Activated gamma-delta T cell (primary cell): ENCODE data around the gene MLLT3.

Experiments
- DNase-seq: peaks from one replicate; lab custom pipeline; 2025; lab: John Stamatoyannopoulos, UW

MLLT3 gene

DNA sequence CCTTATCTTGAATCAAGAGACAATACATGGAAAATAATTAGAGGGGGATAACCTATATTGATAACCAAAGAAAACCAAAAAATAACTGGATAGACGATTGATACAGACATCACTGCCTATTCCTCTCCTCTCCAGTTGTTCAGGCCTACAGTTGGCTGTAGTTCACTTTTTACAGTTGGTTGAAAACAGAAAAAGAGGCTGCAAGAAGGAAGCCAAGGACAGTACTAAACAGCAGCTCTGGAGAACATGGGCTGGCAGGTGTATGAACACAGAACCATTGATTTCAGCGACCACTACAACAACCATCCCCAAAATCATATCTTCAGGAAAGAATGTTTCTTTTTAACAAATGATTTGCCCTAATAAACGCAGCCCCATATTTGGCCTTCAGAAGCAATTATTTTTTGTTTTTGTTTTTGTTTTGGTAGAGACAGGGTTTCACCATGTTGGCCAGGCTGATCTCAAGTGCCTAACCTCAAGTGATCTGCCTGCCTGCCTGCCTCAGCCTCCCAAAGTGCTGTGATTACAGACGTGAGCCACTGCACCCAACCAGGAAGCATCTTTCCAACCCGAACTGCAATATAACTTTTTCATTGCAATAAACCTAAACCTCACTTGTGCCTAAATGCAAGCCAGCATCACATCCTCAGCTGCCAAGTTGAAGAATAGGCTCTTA lies 64.3 kb downstream of the MLLT3 start:
- no peak for DNase-seq

- DNase-seq = no peak
Measured at GRCh38 chr9:20557285-20557684, 65.0 kb downstream of the MLLT3 start.

DNA sequence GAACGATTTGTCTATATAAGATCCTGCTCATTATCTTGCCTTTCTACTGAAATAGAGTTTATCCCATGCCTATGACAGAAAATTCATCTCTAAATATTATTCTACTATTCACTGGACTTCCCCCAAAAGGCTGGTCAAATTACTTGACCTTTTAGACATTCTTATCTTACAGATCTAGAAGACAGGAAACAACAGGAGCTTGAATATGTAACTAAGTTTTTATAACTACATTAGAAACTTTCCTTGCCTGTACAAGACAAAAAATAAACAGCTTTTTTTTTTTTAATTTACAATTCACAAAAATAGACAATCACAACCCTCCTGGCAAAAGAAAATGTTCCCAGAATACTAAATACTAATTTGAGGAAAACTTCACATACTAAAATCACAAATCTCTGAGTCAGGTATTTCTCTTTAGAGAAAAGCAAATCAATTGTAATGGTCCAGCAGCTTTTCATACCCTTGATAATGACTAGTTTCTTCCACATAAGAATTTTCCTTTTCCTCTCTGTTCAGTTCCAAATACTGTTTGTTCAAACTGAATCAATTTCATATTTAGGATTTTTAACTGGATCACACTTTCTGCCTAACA lies 68.6 kb downstream of the MLLT3 start:
- DNase-seq = no peak

GRCh38 chr9:20552874-20553557 lies 69.3 kb downstream of the MLLT3 start:
- no peak for DNase-seq

DNA sequence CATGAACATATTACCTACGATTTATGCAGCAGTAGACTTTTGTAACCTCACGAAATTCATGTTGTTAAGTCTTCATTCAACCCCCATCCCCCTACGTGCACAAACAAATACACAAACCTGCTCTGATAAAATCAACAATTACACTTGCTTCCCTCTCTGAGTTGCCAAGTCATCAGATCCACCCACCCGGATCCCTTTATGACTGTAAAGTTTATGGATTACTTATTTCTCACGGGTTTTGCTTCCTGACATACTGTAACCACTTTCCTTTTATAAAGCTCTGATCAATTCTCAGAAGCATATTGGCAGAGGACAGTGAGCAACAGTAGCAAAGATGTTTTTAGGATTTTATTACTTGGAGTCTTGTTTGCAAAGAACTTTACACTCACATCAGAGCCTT lies 70.5 kb downstream of the MLLT3 start:
- no peak for DNase-seq

- DNase-seq = no peak
Measured at GRCh38 chr9:20551236-20551635, 71.1 kb downstream of the MLLT3 start.

DNA sequence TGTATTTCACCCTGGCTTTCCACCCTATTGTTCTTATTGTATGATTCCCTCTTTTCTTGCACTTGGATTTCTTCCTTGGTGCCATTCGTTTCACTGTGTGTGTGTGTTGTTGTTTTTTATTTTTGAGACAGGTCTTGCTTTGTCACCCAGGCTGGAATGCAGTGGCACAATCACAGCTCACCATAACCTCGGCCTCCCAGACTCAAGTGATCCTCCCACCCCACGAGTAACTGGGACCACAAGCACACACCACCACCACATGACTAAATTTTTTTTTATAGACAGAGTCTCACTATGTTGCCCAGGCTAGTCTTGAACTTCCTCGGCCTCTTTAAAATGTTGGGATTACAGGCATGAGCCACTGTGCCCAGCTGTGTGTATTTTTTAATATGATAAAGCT lies 72.0 kb downstream of the MLLT3 start:
- no peak for DNase-seq

- no peak for DNase-seq
Measured at GRCh38 chr9:20549053-20549452, 73.2 kb downstream of the MLLT3 start.

GRCh38 chr9:20545023-20545622 lies 77.2 kb downstream of the MLLT3 start:
- no peak for DNase-seq

DNA sequence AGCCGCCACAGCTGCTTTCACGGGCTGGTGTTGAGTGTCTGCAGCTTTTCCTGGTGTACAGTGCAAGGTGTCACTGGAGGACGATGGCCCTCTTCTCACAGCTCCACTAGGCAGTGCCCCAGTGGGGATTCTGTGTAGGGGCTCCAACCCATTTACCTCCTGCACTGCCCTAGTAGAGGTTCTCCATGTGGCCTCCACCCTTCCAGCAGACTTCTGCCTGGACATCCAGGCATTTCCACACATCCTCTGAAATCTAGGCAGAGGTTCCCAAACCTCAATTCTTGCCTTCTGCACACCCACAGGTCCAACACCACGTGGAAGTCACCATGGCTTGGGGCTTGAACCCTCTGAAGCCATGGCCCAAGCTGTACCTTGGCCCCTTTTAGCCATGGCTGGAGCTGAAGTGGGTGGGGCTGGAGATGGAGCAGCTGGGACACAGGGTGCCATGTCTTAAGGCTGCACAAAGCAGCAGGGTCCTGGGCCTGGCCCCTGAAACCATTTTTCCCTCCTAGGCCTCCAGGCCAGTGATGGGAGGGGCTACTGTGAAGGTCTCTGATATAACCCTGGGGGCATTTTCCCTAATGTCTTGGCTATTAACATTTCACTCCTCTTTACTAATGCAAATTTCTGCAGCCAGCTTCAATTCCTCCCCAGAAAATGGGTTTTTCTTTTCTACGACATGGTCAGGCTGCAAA lies 82.0 kb downstream of the MLLT3 start:
- no peak for DNase-seq

- no peak for DNase-seq
Measured at GRCh38 chr9:20538956-20539355, 83.3 kb downstream of the MLLT3 start.

DNA sequence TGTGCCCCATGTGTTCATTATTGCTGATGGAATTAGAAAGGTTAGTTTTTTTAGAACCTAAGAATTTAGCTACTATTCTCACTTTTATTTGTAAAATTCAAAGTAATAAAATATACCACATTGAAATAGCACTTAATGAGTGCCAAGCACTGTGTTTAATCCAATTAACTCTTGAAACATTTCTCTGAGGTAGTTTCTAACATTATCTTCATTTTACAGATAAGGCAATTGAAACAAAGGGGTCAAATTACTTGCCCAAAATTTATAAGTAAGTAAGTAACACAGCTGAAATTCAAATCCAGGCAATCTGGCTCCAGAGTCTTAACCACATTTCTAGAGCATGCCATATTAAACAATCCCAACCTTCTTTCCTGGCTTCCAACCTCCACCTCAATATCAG lies 84.2 kb downstream of the MLLT3 start:
- no peak for DNase-seq

- DNase-seq = no peak
Measured at GRCh38 chr9:20537294-20537693, 85.0 kb downstream of the MLLT3 start.

DNA sequence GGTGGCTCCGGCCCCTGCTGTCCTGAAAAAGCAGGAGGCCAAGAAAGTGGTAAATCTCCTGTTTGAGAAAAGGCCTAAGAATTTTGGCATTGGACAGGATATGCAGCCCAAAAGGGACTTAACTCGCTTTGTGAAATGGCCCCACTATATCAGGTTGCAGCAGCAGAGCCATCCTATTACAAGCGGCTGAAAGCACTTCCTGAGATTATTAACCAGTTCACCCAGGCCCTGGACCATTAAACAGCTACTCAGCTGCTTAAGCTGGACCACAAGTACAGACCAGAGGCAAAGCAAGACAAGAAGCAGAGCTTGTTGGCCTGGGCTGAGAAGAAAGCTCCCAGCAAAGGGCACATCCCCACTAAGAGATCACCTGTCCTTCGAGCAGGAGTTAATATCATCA lies 89.7 kb downstream of the MLLT3 start:
- no peak for DNase-seq

- DNase-seq = no peak
Measured at GRCh38 chr9:20529837-20530236, 92.5 kb downstream of the MLLT3 start.

- no peak for DNase-seq
Measured at GRCh38 chr9:20528253-20528652, 94.0 kb downstream of the MLLT3 start.

- DNase-seq = no peak
Measured at GRCh38 chr9:20526500-20527319, 95.6 kb downstream of the MLLT3 start.

DNA sequence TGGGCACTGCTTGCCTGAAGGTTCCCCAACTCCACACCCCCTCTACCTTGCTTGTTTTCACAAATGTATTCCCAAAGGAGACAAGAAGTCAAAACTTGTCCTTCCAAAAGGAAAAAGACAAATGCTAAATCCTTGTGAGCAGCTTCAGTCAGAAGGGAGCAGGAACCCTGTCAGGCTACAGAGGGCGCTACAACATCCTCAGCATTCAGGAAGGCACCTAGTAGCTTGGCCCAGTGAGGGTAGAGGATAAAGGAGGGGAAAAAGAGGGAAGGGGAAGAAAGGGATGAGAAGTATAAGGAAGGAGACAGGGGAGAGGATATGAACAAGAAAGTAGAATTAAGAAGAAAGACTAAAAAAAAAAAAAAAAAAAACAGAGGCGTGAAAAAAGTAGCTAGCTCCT lies 97.5 kb downstream of the MLLT3 start:
- no peak for DNase-seq

GRCh38 chr9:20518737-20519136 lies 103.6 kb downstream of the MLLT3 start:
- no peak for DNase-seq

DNA sequence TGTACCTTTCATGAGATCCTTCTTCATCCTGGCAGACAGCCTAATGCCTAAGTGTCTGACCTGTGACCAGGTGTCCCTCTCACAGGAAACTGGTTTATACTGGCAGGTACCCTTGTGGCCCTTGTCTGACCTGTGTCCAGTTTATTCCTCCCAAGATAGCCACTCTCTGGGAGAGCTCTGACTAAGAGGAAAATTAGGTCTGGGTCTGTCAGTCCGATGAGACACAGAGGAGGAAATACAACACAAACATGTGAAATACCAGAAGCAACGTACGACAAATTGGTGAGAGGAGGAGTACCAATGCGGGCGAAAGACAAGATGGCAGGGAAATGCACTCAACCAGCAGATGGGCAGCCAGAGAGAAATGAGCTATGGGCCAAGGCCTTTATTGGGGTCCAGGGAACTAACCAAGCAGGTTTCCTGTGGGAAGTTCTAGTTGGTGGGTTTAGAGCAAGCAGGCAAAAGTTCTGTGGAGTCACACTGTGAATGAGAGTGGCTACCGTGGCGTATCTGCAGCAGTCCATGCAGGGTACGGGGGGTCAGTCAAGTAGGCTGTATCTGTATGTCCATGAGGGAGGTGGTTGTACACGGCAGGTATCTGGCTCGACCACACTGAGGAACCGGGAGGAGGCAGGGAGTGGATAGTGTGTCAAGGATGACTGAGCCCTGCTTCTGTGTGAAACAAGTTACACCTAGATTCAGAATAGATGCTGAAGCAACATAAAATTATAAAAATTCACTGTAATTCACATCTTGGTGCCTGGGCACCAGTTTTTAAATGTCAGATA lies 109.0 kb downstream of the MLLT3 start:
- no peak for DNase-seq

GRCh38 chr9:20512636-20513035 lies 109.7 kb downstream of the MLLT3 start:
- DNase-seq = no peak
